ENCODE measurements around the gene FBXO21. TPM values are rescaled to one million over a fixed set of nuclear protein-coding genes. Genes with fewer than 3 reads are reported as not detected.

Gene FBXO21
- polyA plus RNA-seq, 3 donors = 7.7 to 19.1 (median 17.2) TPM

GRCh38 chr12:117151403-117152031 lies 38.8 kb downstream of the FBXO21 start:
- H3K4me3 Mint-ChIP-seq = no peak overlapping the region
- no peaks in the 10 kb centered on the region for H4K20me1 ChIP-seq (ENCODE audit: insufficient read depth, low read length)
- H3K27me3 ChIP-seq (ENCODE audit: control insufficient read depth in 2 of 2, insufficient read depth in 2 of 2, low read length in 2 of 2) = no peaks in the 10 kb centered on the region
- H3K27ac Mint-ChIP-seq = no peak overlapping the region
- intact Hi-C loops (cut with micrococcal nuclease) = no loop called here
- no peak for DNase-seq
- H3K9ac ChIP-seq (ENCODE audit: insufficient read depth, low read length, poor library complexity, severe bottlenecking) = no peak overlapping the region
- H3K4me2 ChIP-seq (replicated peaks; ENCODE audit: extremely low read depth, low read length, poor library complexity, severe bottlenecking) = no peak overlapping the region
- H3K27ac ChIP-seq (ENCODE audit: low read depth in 1 of 2, low read length in 2 of 2) = no peak overlapping the region
- peaks cover 40 to 76% of the 10 kb centered on the region in 2 donors for H3K36me3 ChIP-seq (replicated peaks in 1 of 2; ENCODE audit: control insufficient read depth in 1 of 2, insufficient read depth in 2 of 2, low read length in 2 of 2)
- H3K79me2 ChIP-seq (ENCODE audit: insufficient read depth, low read length) = no peaks in the 10 kb centered on the region
- H3K4me3 ChIP-seq (replicated peaks in 1 of 3; ENCODE audit: low read depth in 2 of 3, low read length in 3 of 3) = no peak overlapping the region
- no peaks in the 10 kb centered on the region for H3K4me1 Mint-ChIP-seq
- 74% methylated on average over 3 of the region's 5 CpGs for WGBS (ENCODE audit: insufficient coverage)
- peaks cover 69 to 70% of the 10 kb centered on the region in 2 donors for H3K36me3 Mint-ChIP-seq
- peaks cover 0 to 4% (median 0%) of the 10 kb centered on the region in 3 donors for H3K27me3 Mint-ChIP-seq (ENCODE audit: low read depth in 3 of 3)
- no peaks in the 10 kb centered on the region for H3K4me1 ChIP-seq (ENCODE audit: control insufficient read depth in 1 of 2, insufficient read depth in 2 of 2, low read length in 2 of 2)
- H2AFZ ChIP-seq (ENCODE audit: insufficient read depth, low read depth, low read length, poor library complexity, severe bottlenecking) = no peak overlapping the region
- TF ChIP-seq CTCF (IDR thresholded peaks at IDR 0.05) = peak; percentile 14
- H3K9me3 ChIP-seq (replicated peaks in 1 of 2; ENCODE audit: control insufficient read depth in 1 of 2, insufficient read depth in 1 of 2, low read length in 2 of 2) = no peaks in the 10 kb centered on the region
- H3K9me3 Mint-ChIP-seq = no peaks in the 10 kb centered on the region

DNA sequence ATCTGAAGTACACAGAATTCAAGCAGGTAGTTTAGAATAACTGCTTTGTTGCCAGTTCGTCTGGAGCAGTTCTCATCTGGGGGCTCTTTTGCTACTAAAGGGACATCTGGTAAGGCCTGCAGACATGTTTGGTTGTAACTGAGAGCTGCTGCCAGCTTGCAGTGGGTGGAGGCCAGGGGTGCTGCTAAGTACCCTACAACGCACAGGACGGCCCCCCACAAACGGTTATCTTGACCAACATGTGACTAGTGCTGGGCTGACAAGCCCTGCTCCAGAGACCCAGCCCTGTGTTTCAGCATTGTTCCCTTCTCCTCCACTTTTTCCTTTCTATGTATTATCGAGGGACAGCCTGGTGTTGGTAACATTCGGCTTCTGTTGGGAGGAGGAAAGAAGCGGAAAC lies 40.8 kb downstream of the FBXO21 start:
- H3K4me1 Mint-ChIP-seq = no peaks in the 10 kb centered on the region
- H3K79me2 ChIP-seq (ENCODE audit: insufficient read depth, low read length) = no peaks in the 10 kb centered on the region
- H3K27me3 ChIP-seq (ENCODE audit: control insufficient read depth in 2 of 2, insufficient read depth in 2 of 2, low read length in 2 of 2) = no peaks in the 10 kb centered on the region
- intact Hi-C loops (cut with micrococcal nuclease) = no loop called here
- peaks cover 68 to 71% of the 10 kb centered on the region in 2 donors for H3K36me3 Mint-ChIP-seq
- WGBS (ENCODE audit: insufficient coverage) = 96% methylated on average over 5 of the region's 7 CpGs
- no peak for DNase-seq
- H3K36me3 ChIP-seq (replicated peaks in 1 of 2; ENCODE audit: control insufficient read depth in 1 of 2, insufficient read depth in 2 of 2, low read length in 2 of 2) = peaks cover 32 to 72% of the 10 kb centered on the region in 2 donors
- no peaks in the 10 kb centered on the region for H3K9me3 ChIP-seq (replicated peaks in 1 of 2; ENCODE audit: control insufficient read depth in 1 of 2, insufficient read depth in 1 of 2, low read length in 2 of 2)
- H3K27ac Mint-ChIP-seq = no peak overlapping the region
- no peak overlapping the region for H2AFZ ChIP-seq (ENCODE audit: insufficient read depth, low read depth, low read length, poor library complexity, severe bottlenecking)
- no peaks in the 10 kb centered on the region for H3K4me1 ChIP-seq (ENCODE audit: control insufficient read depth in 1 of 2, insufficient read depth in 2 of 2, low read length in 2 of 2)
- no peak overlapping the region for H3K27ac ChIP-seq (ENCODE audit: low read depth in 1 of 2, low read length in 2 of 2)
- H4K20me1 ChIP-seq (ENCODE audit: insufficient read depth, low read length) = no peaks in the 10 kb centered on the region
- H3K4me3 Mint-ChIP-seq = no peak overlapping the region
- peaks cover 0 to 4% (median 0%) of the 10 kb centered on the region in 3 donors for H3K27me3 Mint-ChIP-seq (ENCODE audit: low read depth in 3 of 3)
- H3K4me2 ChIP-seq (replicated peaks; ENCODE audit: extremely low read depth, low read length, poor library complexity, severe bottlenecking) = no peak overlapping the region
- H3K9ac ChIP-seq (ENCODE audit: insufficient read depth, low read length, poor library complexity, severe bottlenecking) = no peak overlapping the region
- H3K9me3 Mint-ChIP-seq = no peaks in the 10 kb centered on the region
- H3K4me3 ChIP-seq (replicated peaks in 1 of 3; ENCODE audit: low read depth in 2 of 3, low read length in 3 of 3) = no peak overlapping the region
- TF ChIP-seq CTCF (IDR thresholded peaks at IDR 0.05) = no peak
